ENCODE measurements around the gene OR2L8. TPM values are rescaled to one million over a fixed set of nuclear protein-coding genes. Genes with fewer than 3 reads are reported as not detected.

Gene OR2L8, protein sequence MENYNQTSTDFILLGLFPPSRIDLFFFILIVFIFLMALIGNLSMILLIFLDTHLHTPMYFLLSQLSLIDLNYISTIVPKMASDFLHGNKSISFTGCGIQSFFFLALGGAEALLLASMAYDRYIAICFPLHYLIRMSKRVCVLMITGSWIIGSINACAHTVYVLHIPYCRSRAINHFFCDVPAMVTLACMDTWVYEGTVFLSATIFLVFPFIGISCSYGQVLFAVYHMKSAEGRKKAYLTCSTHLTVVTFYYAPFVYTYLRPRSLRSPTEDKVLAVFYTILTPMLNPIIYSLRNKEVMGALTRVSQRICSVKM
- polyA plus RNA-seq: not detected
- long read RNA-seq, donor 1: 0 reads
- long read RNA-seq, donor 2: 0 reads
- long read RNA-seq, donor 3: 0 reads
- long read RNA-seq, donor 4: 0 reads
- long read RNA-seq, donor 5: 0 reads
- long read RNA-seq, donor 6: 0 reads
- long read RNA-seq, donor 7: 0 reads
- long read RNA-seq, donor 8: 0 reads
- long read RNA-seq, donor 9: 0 reads
- long read RNA-seq, donor 10: 0 reads

DNA sequence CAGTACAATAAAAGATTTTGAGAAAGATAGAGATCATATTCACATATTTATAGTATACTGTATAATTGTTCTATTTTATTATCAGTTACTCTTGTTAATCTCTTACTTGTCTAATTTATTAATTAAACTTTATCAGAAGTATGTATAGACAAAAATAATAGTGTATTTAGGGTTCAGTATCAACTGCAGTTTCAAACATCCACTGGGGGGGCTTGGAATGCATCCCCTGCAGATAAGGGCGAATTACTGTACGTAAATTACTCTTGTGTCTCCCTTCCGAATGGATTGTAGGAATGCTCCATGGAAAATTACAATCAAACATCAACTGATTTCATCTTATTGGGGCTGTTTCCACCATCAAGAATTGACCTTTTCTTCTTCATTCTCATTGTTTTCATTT, at the start of gene OR2L8:
OR2L8 (plus strand) TSS at position 301 of the 400 bp plus-strand sequence; CDS start at position 301, 0 bp downstream.
- Histone ChIP-seq H3K27me3 (ENCODE audit: control insufficient read depth in 3 of 3, insufficient read depth in 3 of 3, low read length in 3 of 3) (no peaks in the 10 kb centered on the region), H3K4me3 (ENCODE audit: low read depth in 1 of 3, low read length in 3 of 3) (no peak within 1 kb of the TSS), H3K9me3 (ENCODE audit: control insufficient read depth in 2 of 2, insufficient read depth in 1 of 2, low read depth in 1 of 2, low read length in 1 of 2) (peaks cover 2 to 11% of the 10 kb centered on the region in 2 donors), H3K4me1 (ENCODE audit: control insufficient read depth in 3 of 3, insufficient read depth in 2 of 3, low read depth in 1 of 3, low read length in 2 of 3) (no peaks in the 10 kb centered on the region), H3K36me3 (ENCODE audit: control insufficient read depth in 3 of 3, insufficient read depth in 2 of 3, low read depth in 1 of 3, low read length in 3 of 3) (no peaks in the 10 kb centered on the region), H3K27ac (ENCODE audit: low read depth in 1 of 3, low read length in 2 of 3) (no peak within 1 kb of the TSS)
- WGBS, 3 donors: 79 to 90% (median 86%) methylated on average over 3 of the region's 3 CpGs
- no peak for FAIRE-seq
- DNase-seq: no peak

DNA sequence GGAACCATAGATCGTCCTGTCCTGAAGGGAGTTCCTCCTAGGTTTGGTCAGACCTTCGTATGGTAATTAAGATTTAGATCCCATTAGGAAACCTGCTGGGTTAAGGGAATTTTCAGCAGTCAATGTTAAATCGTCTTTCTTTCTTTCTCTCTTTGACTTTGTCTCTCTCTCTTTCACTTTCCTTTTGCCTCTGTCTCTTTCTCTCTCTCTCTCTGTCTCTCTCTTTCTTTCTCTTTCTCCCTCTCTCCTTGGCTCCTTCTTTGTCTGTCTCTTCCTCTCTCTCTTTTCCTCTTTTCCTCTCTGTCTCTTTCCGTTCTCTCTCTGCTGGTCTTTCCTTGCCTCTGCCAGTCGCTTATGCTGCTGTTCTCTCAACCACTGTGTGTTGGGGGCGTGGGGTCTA, 44.5 kb upstream of the OR2L8 start:
- no peaks in the 10 kb centered on the region for H3K27me3 ChIP-seq (ENCODE audit: control insufficient read depth in 3 of 3, insufficient read depth in 3 of 3, low read length in 3 of 3)
- FAIRE-seq (no peak), DNase-seq (no peak)
- H3K4me3 ChIP-seq (ENCODE audit: low read depth in 1 of 3, low read length in 3 of 3): no peak overlapping the region
- peaks cover 0 to 24% of the 10 kb centered on the region in 2 donors for H3K9me3 ChIP-seq (ENCODE audit: control insufficient read depth in 2 of 2, insufficient read depth in 1 of 2, low read depth in 1 of 2, low read length in 1 of 2)
- H3K27ac ChIP-seq (ENCODE audit: low read depth in 1 of 3, low read length in 2 of 3): no peak overlapping the region
- WGBS, 3 donors: 72 to 84% (median 79%) methylated on average over 6 of the region's 6 CpGs
- no peaks in the 10 kb centered on the region for H3K36me3 ChIP-seq (ENCODE audit: control insufficient read depth in 3 of 3, insufficient read depth in 2 of 3, low read depth in 1 of 3, low read length in 3 of 3)
- H3K4me1 ChIP-seq (ENCODE audit: control insufficient read depth in 3 of 3, insufficient read depth in 2 of 3, low read depth in 1 of 3, low read length in 2 of 3): no peaks in the 10 kb centered on the region

DNA sequence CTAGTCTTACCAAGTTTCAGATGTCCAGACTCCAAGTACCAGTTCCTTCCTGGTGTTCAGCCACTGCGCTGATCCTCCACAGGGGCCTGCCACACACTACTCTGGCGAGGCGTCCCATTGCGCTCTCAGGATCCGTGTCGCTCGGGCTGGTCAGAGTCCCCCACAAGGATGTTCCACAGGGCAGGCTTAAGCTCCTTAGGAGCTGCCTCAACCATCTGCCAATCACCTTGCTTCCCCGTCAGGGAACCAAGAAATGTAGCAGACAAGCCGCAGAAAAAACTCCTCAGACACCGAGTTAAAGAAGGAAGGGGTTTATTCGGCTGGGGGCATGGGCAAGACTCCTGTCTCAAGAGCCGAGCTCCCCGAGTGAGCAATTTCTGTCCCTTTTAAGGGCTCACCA, 43.5 kb upstream of the OR2L8 start:
- 86 to 92% (median 91%) methylated on average over 13 of the region's 13 CpGs for WGBS, 3 donors
- H3K4me3 ChIP-seq (ENCODE audit: low read depth in 1 of 3, low read length in 3 of 3): no peak overlapping the region
- no peaks in the 10 kb centered on the region for H3K36me3 ChIP-seq (ENCODE audit: control insufficient read depth in 3 of 3, insufficient read depth in 2 of 3, low read depth in 1 of 3, low read length in 3 of 3)
- no peak for FAIRE-seq
- H3K27me3 ChIP-seq (ENCODE audit: control insufficient read depth in 3 of 3, insufficient read depth in 3 of 3, low read length in 3 of 3): no peaks in the 10 kb centered on the region
- H3K4me1 ChIP-seq (ENCODE audit: control insufficient read depth in 3 of 3, insufficient read depth in 2 of 3, low read depth in 1 of 3, low read length in 2 of 3): no peaks in the 10 kb centered on the region
- peaks cover 0 to 24% of the 10 kb centered on the region in 2 donors for H3K9me3 ChIP-seq (ENCODE audit: control insufficient read depth in 2 of 2, insufficient read depth in 1 of 2, low read depth in 1 of 2, low read length in 1 of 2)
- no peak overlapping the region for H3K27ac ChIP-seq (ENCODE audit: low read depth in 1 of 3, low read length in 2 of 3)
- DNase-seq: no peak

- H3K4me3 ChIP-seq (ENCODE audit: low read depth in 1 of 3, low read length in 3 of 3): no peak overlapping the region
- no peak for DNase-seq
- H3K27ac ChIP-seq (ENCODE audit: low read depth in 1 of 3, low read length in 2 of 3): no peak overlapping the region
- H3K36me3 ChIP-seq (ENCODE audit: control insufficient read depth in 3 of 3, insufficient read depth in 2 of 3, low read depth in 1 of 3, low read length in 3 of 3): no peaks in the 10 kb centered on the region
- H3K27me3 ChIP-seq (ENCODE audit: control insufficient read depth in 3 of 3, insufficient read depth in 3 of 3, low read length in 3 of 3): no peaks in the 10 kb centered on the region
- H3K4me1 ChIP-seq (ENCODE audit: control insufficient read depth in 3 of 3, insufficient read depth in 2 of 3, low read depth in 1 of 3, low read length in 2 of 3): no peaks in the 10 kb centered on the region
- WGBS, 3 donors: 61 to 72% (median 64%) methylated on average over 9 of the region's 9 CpGs
- peaks cover 0 to 21% of the 10 kb centered on the region in 2 donors for H3K9me3 ChIP-seq (ENCODE audit: control insufficient read depth in 2 of 2, insufficient read depth in 1 of 2, low read depth in 1 of 2, low read length in 1 of 2)
- FAIRE-seq: no peak
Observed at GRCh38 chr1:247905910-247906503, 42.7 kb upstream of the OR2L8 start.

GRCh38 chr1:247906504-247907047, 42.1 kb upstream of the OR2L8 start:
- no peaks in the 10 kb centered on the region for H3K27me3 ChIP-seq (ENCODE audit: control insufficient read depth in 3 of 3, insufficient read depth in 3 of 3, low read length in 3 of 3)
- FAIRE-seq (no peak), DNase-seq (peak in 1 of 2 donors; percentile 2)
- no peaks in the 10 kb centered on the region for H3K36me3 ChIP-seq (ENCODE audit: control insufficient read depth in 3 of 3, insufficient read depth in 2 of 3, low read depth in 1 of 3, low read length in 3 of 3)
- 41 to 51% (median 42%) methylated on average over 7 of the region's 7 CpGs for WGBS, 3 donors
- peaks cover 0 to 23% of the 10 kb centered on the region in 2 donors for H3K9me3 ChIP-seq (ENCODE audit: control insufficient read depth in 2 of 2, insufficient read depth in 1 of 2, low read depth in 1 of 2, low read length in 1 of 2)
- no peaks in the 10 kb centered on the region for H3K4me1 ChIP-seq (ENCODE audit: control insufficient read depth in 3 of 3, insufficient read depth in 2 of 3, low read depth in 1 of 3, low read length in 2 of 3)
- H3K4me3 ChIP-seq (ENCODE audit: low read depth in 1 of 3, low read length in 3 of 3): no peak overlapping the region
- no peak overlapping the region for H3K27ac ChIP-seq (ENCODE audit: low read depth in 1 of 3, low read length in 2 of 3)

DNA sequence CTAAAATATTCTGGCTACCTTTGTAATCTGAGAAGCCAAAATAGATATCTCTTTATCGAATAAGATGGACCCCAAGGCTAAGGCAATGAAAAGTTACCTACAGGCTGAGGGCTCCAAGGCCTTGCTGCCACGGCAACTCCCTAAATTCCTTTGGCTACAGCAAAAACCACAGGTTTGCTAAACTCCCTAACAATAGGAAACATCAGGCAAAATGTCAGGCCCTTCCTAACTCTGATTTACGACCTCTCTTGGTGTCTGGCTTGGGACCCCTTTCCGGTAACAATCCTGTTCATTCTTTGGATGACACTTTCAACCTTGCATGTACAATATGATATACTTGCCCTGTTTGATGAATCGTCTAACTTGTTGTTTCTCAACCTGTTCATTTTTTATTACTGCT, 39.9 kb upstream of the OR2L8 start:
- H3K4me3 ChIP-seq (ENCODE audit: low read depth in 1 of 3, low read length in 3 of 3): no peak overlapping the region
- H3K27me3 ChIP-seq (ENCODE audit: control insufficient read depth in 3 of 3, insufficient read depth in 3 of 3, low read length in 3 of 3): no peaks in the 10 kb centered on the region
- H3K27ac ChIP-seq (ENCODE audit: low read depth in 1 of 3, low read length in 2 of 3): no peak overlapping the region
- H3K36me3 ChIP-seq (ENCODE audit: control insufficient read depth in 3 of 3, insufficient read depth in 2 of 3, low read depth in 1 of 3, low read length in 3 of 3): no peaks in the 10 kb centered on the region
- peaks cover 0 to 23% of the 10 kb centered on the region in 2 donors for H3K9me3 ChIP-seq (ENCODE audit: control insufficient read depth in 2 of 2, insufficient read depth in 1 of 2, low read depth in 1 of 2, low read length in 1 of 2)
- no peak for FAIRE-seq
- 74 to 79% (median 79%) methylated on average over 5 of the region's 5 CpGs for WGBS, 3 donors
- no peak for DNase-seq
- H3K4me1 ChIP-seq (ENCODE audit: control insufficient read depth in 3 of 3, insufficient read depth in 2 of 3, low read depth in 1 of 3, low read length in 2 of 3): no peaks in the 10 kb centered on the region

- no peaks in the 10 kb centered on the region for H3K27me3 ChIP-seq (ENCODE audit: control insufficient read depth in 3 of 3, insufficient read depth in 3 of 3, low read length in 3 of 3)
- H3K27ac ChIP-seq (ENCODE audit: low read depth in 1 of 3, low read length in 2 of 3): no peak overlapping the region
- H3K4me1 ChIP-seq (ENCODE audit: control insufficient read depth in 3 of 3, insufficient read depth in 2 of 3, low read depth in 1 of 3, low read length in 2 of 3): no peaks in the 10 kb centered on the region
- H3K36me3 ChIP-seq (ENCODE audit: control insufficient read depth in 3 of 3, insufficient read depth in 2 of 3, low read depth in 1 of 3, low read length in 3 of 3): no peaks in the 10 kb centered on the region
- no peak overlapping the region for H3K4me3 ChIP-seq (ENCODE audit: low read depth in 1 of 3, low read length in 3 of 3)
- H3K9me3 ChIP-seq (ENCODE audit: control insufficient read depth in 2 of 2, insufficient read depth in 1 of 2, low read depth in 1 of 2, low read length in 1 of 2): peaks cover 0 to 8% of the 10 kb centered on the region in 2 donors
- 71 to 79% (median 72%) methylated on average over 2 of the region's 2 CpGs for WGBS, 3 donors
- DNase-seq: no peak
- FAIRE-seq: no peak
Observed at GRCh38 chr1:247913786-247914185, 34.9 kb upstream of the OR2L8 start.

DNA sequence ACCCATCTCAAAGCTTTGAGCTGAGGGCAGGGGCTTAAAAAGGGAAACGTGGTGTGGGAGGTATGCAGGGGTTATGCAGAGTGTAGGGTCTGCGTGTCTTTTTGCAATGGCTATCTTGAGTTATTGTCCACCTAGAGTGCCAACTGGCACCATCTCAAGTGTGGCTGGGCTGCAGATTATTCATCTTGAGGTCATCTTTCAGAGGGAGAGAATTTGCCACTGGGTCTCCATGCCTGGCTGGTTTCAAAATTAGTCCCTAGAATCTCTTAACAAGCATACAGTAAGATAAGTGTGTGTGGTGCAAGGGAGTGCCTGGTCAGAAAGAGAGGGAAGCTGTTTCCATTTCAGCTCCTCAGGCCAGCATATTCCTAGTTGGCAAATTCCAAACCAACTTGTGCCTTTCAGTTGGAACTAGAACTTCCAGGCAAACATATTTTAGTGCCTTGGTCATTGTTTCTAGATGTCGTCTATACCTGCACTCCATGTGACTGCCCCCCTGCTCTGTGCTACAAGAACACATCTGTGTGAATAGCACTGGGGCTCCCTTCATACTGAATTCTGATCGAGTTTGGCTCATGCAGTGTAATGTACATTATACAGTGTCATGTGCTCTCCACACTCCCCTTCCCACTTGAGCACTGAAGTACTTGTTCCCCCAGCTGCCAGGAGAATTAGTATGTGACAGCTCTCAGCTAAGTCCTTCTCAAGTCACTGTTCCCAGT, 33.6 kb upstream of the OR2L8 start:
- no peak for FAIRE-seq
- WGBS, 3 donors: 61 to 65% (median 64%) methylated on average over 4 of the region's 4 CpGs
- no peak overlapping the region for H3K27ac ChIP-seq (ENCODE audit: low read depth in 1 of 3, low read length in 2 of 3)

More for the DNA sequence above, 33.6 kb upstream of the OR2L8 start:
- no peaks in the 10 kb centered on the region for H3K36me3 ChIP-seq (ENCODE audit: control insufficient read depth in 3 of 3, insufficient read depth in 2 of 3, low read depth in 1 of 3, low read length in 3 of 3)
- peaks cover 0 to 8% of the 10 kb centered on the region in 2 donors for H3K9me3 ChIP-seq (ENCODE audit: control insufficient read depth in 2 of 2, insufficient read depth in 1 of 2, low read depth in 1 of 2, low read length in 1 of 2)
- H3K27me3 ChIP-seq (ENCODE audit: control insufficient read depth in 3 of 3, insufficient read depth in 3 of 3, low read length in 3 of 3): no peaks in the 10 kb centered on the region
- DNase-seq: no peak
- no peak overlapping the region for H3K4me3 ChIP-seq (ENCODE audit: low read depth in 1 of 3, low read length in 3 of 3)
- no peaks in the 10 kb centered on the region for H3K4me1 ChIP-seq (ENCODE audit: control insufficient read depth in 3 of 3, insufficient read depth in 2 of 3, low read depth in 1 of 3, low read length in 2 of 3)
